PC-9 (cell line): Measurements from ENCODE around the gene RNF151. TPM values are rescaled to one million over a fixed set of nuclear protein-coding genes. Genes with fewer than 3 reads are reported as not detected.

Experiments used
- BruUV-seq: library from RNA; stranded (reverse); fragments of 400-500 nt; replicated peaks from 2 replicates; lab custom pipeline; 2021; lab: Mats Ljungman, UMichigan
- CTCF ChIA-PET: fragments of 300-600 bp; sonication (Branson Sonifier 250); formaldehyde crosslinking; loops from one replicate; lab custom pipeline; 2022; ENCODE audit warnings: antibody characterized with exemption; lab: Charles Lee
- POLR2A ChIA-PET: fragments of 300-600 bp; sonication (Branson Sonifier 250); formaldehyde crosslinking; loops from one replicate; lab custom pipeline; 2022; ENCODE audit warnings: antibody characterized with exemption; ENCODE audit not compliant: unreplicated experiment; lab: Charles Lee
- DNase-seq, 2 experiments: peaks; one replicate each; pipeline versions ENCODE4 v3.0.0 to v3.0.0-alpha.2; 2015 to 2022; ENCODE audit warnings: mixed read lengths in 1 of 2
- H2AFZ ChIP-seq: fragments of 200-600 bp; sonication (generic); 2 replicates; pipeline ENCODE4 v1.8.1; 2017; ENCODE audit warnings: antibody characterized with exemption
- H3F3A ChIP-seq: fragments of 200-600 bp; sonication (generic); 2 replicates; pipeline ENCODE4 v1.8.1; 2017; ENCODE audit warnings: antibody characterized with exemption, mild to moderate bottlenecking, low read depth; ENCODE audit not compliant: insufficient read depth
- H3K27ac ChIP-seq: fragments of 200-600 bp; sonication (generic); 2 replicates; pipeline ENCODE4 v1.6.1; 2016; ENCODE audit warnings: mixed run types
- H3K27me3 ChIP-seq: fragments of 200-600 bp; sonication (generic); 2 replicates; pipeline ENCODE4 v1.6.1; 2016; ENCODE audit warnings: low read depth, mixed run types; ENCODE audit not compliant: insufficient read depth
- H3K36me3 ChIP-seq: fragments of 200-600 bp; sonication (generic); 2 replicates; pipeline ENCODE4 v1.6.1; 2016; ENCODE audit warnings: low read depth, mixed run types
- H3K4me1 ChIP-seq: fragments of 200-600 bp; sonication (generic); replicated peaks from 2 replicates; pipeline ENCODE4 v1.6.1; 2016; ENCODE audit warnings: mixed run types; ENCODE audit not compliant: insufficient read depth
- H3K4me2 ChIP-seq: fragments of 200-600 bp; sonication (generic); 2 replicates; pipeline ENCODE4 v1.6.1; 2017; ENCODE audit warnings: mixed run types
- H3K4me3 ChIP-seq: fragments of 200-600 bp; sonication (generic); 2 replicates; pipeline ENCODE4 v1.6.1; 2016; ENCODE audit warnings: mixed run types
- H3K79me2 ChIP-seq: fragments of 200-600 bp; sonication (generic); 2 replicates; pipeline ENCODE4 v1.6.1; 2017; ENCODE audit warnings: low read depth, mixed run types
- H3K9me2 ChIP-seq: fragments of 200-600 bp; sonication (generic); 2 replicates; pipeline ENCODE4 v1.8.1; 2017; ENCODE audit warnings: mild to moderate bottlenecking; ENCODE audit not compliant: insufficient read depth
- H3K9me3 ChIP-seq: fragments of 200-600 bp; sonication (generic); 2 replicates; pipeline ENCODE4 v1.8.1; 2016; ENCODE audit warnings: low read depth; ENCODE audit not compliant: insufficient read depth
- H4K20me1 ChIP-seq: fragments of 200-600 bp; sonication (generic); 2 replicates; pipeline ENCODE4 v1.8.1; 2017; ENCODE audit not compliant: insufficient read depth
- CTCF ChIP-seq: fragments of 200-600 bp; sonication (generic); conservative IDR thresholded peaks from 2 replicates; pipeline ENCODE4 v1.6.1; 2017; ENCODE audit warnings: mixed run types, antibody characterized with exemption, mild to moderate bottlenecking, moderate library complexity
- EZH2 ChIP-seq: fragments of 200-600 bp; sonication (generic); IDR thresholded peaks from 2 replicates; pipeline ENCODE4 v1.8.0; 2017; ENCODE audit warnings: antibody characterized with exemption, low read depth
- intact Hi-C: fragments of 100-400 bp; cut with micrococcal nuclease; formaldehyde crosslinking; loops from one replicate; pipeline ENCODE4 v1.10.0; 2022; ENCODE audit not compliant: unreplicated experiment
- total RNA-seq: library from RNA; stranded (reverse); gene quantifications from 2 replicates; pipeline ENCODE4 v1.2.3, GENCODE V29; 2021

Gene RNF151
- total RNA-seq, 1 experiment from 2014 or later: not detected

GRCh38 chr16:1942810-1943726 lies 23.6 kb upstream of the RNF151 start, which contains the start of gene MSRB1:
TSS of gene MSRB1 (minus strand) at chr16:1943199. CDS start at chr16:1943156, 43 bp downstream.
- Histone ChIP-seq H3K4me3 (peak within 1 kb of the TSS; percentile 81), H3F3A (peaks cover 37% of the 10 kb centered on the region; the same call in 1 of the 2 replicates), H3K4me1 (peaks cover 18% of the 10 kb centered on the region), H2AFZ (peak within 1 kb of the TSS; percentile 94), H3K79me2 (peaks cover 18% of the 10 kb centered on the region; the same call in 1 of the 2 replicates), H3K9me2 (no peaks in the 10 kb centered on the region), H3K36me3 (no peaks in the 10 kb centered on the region), H3K4me2 (peak within 1 kb of the TSS; percentile 86), H4K20me1 (0 out of 2 replicates have a peak, but pooled peaks cover 3% of the 10 kb centered on the region), H3K27me3 (no peaks in the 10 kb centered on the region), H3K27ac (peak within 1 kb of the TSS; percentile 61), H3K9me3 (no peaks in the 10 kb centered on the region)
- POLR2A ChIA-PET: interaction anchor here (0.5 to 1.0 kb wide), 5 partner anchors 9 to 771 kb away, joined by 3 to 13 read pairs (median 4); partner anchors contain the start of genes RAB26, RPS2 and UQCC4
- peak; percentile 93 to 100 for DNase-seq
- no TSS peak for BruUV-seq
- CTCF ChIA-PET: interaction anchor here (0.6 to 0.7 kb wide), 2 partner anchors 245 to 373 kb away, joined by 3 to 5 read pairs; no protein-coding TSS in a partner anchor
- TF ChIP-seq EZH2: no peak
- no peak for TF ChIP-seq CTCF
- intact Hi-C loops: loop anchor here (2.0 to 5.0 kb wide), 2 partner anchors 16 to 161 kb away; partner anchors contain the start of genes NDUFB10, NUBP2 and SPSB3

- no peak for DNase-seq
- peaks cover 33% of the 10 kb centered on the region; the same call in 1 of the 2 replicates for H3F3A ChIP-seq
- TF ChIP-seq EZH2: no peak
- no peak for TF ChIP-seq CTCF
- H3K27ac ChIP-seq: no peak overlapping the region
- no peak overlapping the region for H3K4me3 ChIP-seq
- intact Hi-C loops: loop anchor here (5.0 kb wide), 1 partner anchor 162 kb away; the partner anchor contains the start of genes NUBP2 and SPSB3
- POLR2A ChIA-PET: no interaction called here
- H3K9me2 ChIP-seq: no peaks in the 10 kb centered on the region
- H2AFZ ChIP-seq: no peak overlapping the region
- no peaks in the 10 kb centered on the region for H3K9me3 ChIP-seq
- no peak overlapping the region for H3K4me2 ChIP-seq
- BruUV-seq: no TSS peak
- H3K27me3 ChIP-seq: no peaks in the 10 kb centered on the region
- peaks cover 17% of the 10 kb centered on the region for H3K4me1 ChIP-seq
- H3K79me2 ChIP-seq: peaks cover 18% of the 10 kb centered on the region; the same call in 1 of the 2 replicates
- CTCF ChIA-PET: interaction anchor here (0.6 kb wide), 1 partner anchor 264 kb away, joined by 3 read pairs; no protein-coding TSS in a partner anchor
- 0 out of 2 replicates have a peak, but pooled peaks cover 3% of the 10 kb centered on the region for H4K20me1 ChIP-seq
- H3K36me3 ChIP-seq: no peaks in the 10 kb centered on the region
Measured at GRCh38 chr16:1944612-1945199, 21.9 kb upstream of the RNF151 start.
